Activated T-helper 17 cell treated with anti-CD3 and anti-CD28 coated beads, Interleukin-2, amount 50 U/mL, for 72 hours (primary cell): ENCODE results near the gene DACT3. TPM values are rescaled to one million over a fixed set of nuclear protein-coding genes. Genes with fewer than 3 reads are reported as not detected.
A peak's percentile ranks its signal among the peaks of the same experiment; 100 is the strongest.

Source experiments
- ATAC-seq: fragments of 150-1000 bp; cut with Tn5 transposase; replicated peaks from 2 replicates; pipeline ENCODE4 v1.10.0; 2021; ENCODE audit warnings: mild to moderate bottlenecking, moderate library complexity
- H3K27ac Mint-ChIP-seq: one replicate; pipeline ENCODE4 v1.8.0; 2022; ENCODE audit warnings: mixed read lengths
- H3K27me3 Mint-ChIP-seq: one replicate; pipeline ENCODE4 v1.8.0; 2022; ENCODE audit warnings: mixed read lengths
- H3K36me3 Mint-ChIP-seq: one replicate; pipeline ENCODE4 v1.8.0; 2022; ENCODE audit warnings: low read depth, mild to moderate bottlenecking, mixed read lengths
- H3K4me1 Mint-ChIP-seq: one replicate; pipeline ENCODE4 v1.8.0; 2022; ENCODE audit warnings: mixed read lengths
- H3K4me3 Mint-ChIP-seq: one replicate; pipeline ENCODE4 v1.8.0; 2022; ENCODE audit warnings: mild to moderate bottlenecking, mixed read lengths
- H3K9me3 Mint-ChIP-seq: one replicate; pipeline ENCODE4 v1.8.0; 2022; ENCODE audit warnings: mixed read lengths
- total RNA-seq, 2 donors: library from RNA; stranded (reverse); gene quantifications; one replicate each; pipeline ENCODE4 v1.2.3, GENCODE V29; 2022

Gene DACT3
- total RNA-seq, 2 donors from 2014 or later = 0.09 to 5.4 TPM

DNA sequence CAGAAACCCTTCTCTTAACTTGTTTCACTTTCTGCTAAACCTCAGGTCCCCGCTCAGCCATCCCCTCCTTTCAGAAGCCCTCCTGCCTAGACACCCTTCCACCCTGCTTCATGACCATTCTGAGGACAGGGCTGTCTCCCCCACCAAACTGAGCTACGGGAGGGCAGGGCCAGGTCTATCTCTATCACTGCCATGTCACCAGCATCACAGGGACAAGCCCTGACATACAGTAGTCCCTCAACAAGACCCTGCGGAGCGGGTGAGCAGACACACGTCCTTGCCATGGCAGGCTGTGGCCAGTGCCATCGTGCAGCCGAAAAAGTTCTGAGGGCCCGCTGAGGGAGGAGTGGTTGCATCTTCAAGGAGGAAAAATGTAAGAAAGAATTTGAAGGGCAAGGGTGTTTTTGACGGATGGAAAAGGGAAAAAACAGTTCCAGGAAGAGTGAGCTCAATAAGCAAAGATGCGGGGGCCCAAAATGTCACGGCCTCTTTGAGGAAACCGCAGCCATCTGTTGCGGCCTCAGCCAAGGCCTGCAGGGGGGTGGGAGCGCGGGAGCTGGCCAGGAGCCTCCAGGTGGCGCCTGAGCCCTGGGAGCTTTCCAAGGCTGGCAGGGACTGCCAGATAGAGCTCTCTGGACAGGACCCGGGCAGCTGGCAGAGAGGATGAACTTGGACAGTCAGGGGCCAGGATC lies 44.2 kb downstream of the DACT3 start:
- Mint-ChIP-seq H3K4me1 (peaks cover 30% of the 10 kb centered on the region), H3K27ac (peak overlapping the region; percentile 91), H3K27me3 (no peaks in the 10 kb centered on the region), H3K4me3 (peak overlapping the region; percentile 79), H3K36me3 (peaks cover 7% of the 10 kb centered on the region), H3K9me3 (no peaks in the 10 kb centered on the region)
- ATAC-seq = peak; percentile 66

DNA sequence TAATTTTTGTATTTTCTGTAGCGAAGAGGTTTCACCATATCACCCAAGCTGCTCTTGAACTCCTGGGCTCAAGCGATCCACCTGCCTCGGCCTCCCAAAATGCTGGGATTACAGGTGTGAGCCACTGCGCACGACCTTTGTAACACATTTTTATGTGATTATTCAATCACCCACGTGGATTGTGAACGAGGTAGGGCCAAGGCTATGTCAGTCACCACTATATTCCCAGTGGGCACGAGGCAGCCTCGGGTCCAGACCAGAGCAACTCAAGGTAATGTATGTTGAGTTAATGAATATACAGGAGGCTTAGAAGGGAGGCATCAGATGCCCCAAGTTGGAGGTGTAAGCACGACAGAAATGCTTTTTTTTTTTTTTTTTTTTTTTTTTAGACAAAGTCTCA lies 45.0 kb downstream of the DACT3 start:
- peak overlapping the region; percentile 79 for H3K4me3 Mint-ChIP-seq
- H3K36me3 Mint-ChIP-seq = peaks cover 14% of the 10 kb centered on the region
- peaks cover 38% of the 10 kb centered on the region for H3K4me1 Mint-ChIP-seq
- peak overlapping the region; percentile 91 for H3K27ac Mint-ChIP-seq
- ATAC-seq = no peak
- no peaks in the 10 kb centered on the region for H3K27me3 Mint-ChIP-seq
- no peaks in the 10 kb centered on the region for H3K9me3 Mint-ChIP-seq

GRCh38 chr19:46614114-46614722 lies 46.8 kb downstream of the DACT3 start:
- Mint-ChIP-seq H3K36me3 (peaks cover 32% of the 10 kb centered on the region), H3K9me3 (no peaks in the 10 kb centered on the region), H3K27me3 (no peaks in the 10 kb centered on the region), H3K4me1 (peaks cover 47% of the 10 kb centered on the region), H3K4me3 (peak overlapping the region; percentile 60), H3K27ac (peak overlapping the region; percentile 79)
- peak; percentile 50 for ATAC-seq

GRCh38 chr19:46613525-46613924 lies 47.5 kb downstream of the DACT3 start:
- Mint-ChIP-seq H3K4me3 (peak overlapping the region; percentile 60), H3K36me3 (peaks cover 39% of the 10 kb centered on the region), H3K27ac (peak overlapping the region; percentile 79), H3K9me3 (no peaks in the 10 kb centered on the region), H3K27me3 (no peaks in the 10 kb centered on the region), H3K4me1 (peaks cover 49% of the 10 kb centered on the region)
- no peak for ATAC-seq

GRCh38 chr19:46611776-46612175 lies 49.2 kb downstream of the DACT3 start:
- H3K27ac Mint-ChIP-seq = peak overlapping the region; percentile 13
- H3K9me3 Mint-ChIP-seq = no peaks in the 10 kb centered on the region
- H3K4me1 Mint-ChIP-seq = peaks cover 55% of the 10 kb centered on the region
- ATAC-seq = no peak
- H3K36me3 Mint-ChIP-seq = peaks cover 52% of the 10 kb centered on the region
- H3K4me3 Mint-ChIP-seq = peak overlapping the region; percentile 41
- H3K27me3 Mint-ChIP-seq = no peaks in the 10 kb centered on the region

- peaks cover 55% of the 10 kb centered on the region for H3K36me3 Mint-ChIP-seq
- no peaks in the 10 kb centered on the region for H3K27me3 Mint-ChIP-seq
- H3K9me3 Mint-ChIP-seq = no peaks in the 10 kb centered on the region
- peak overlapping the region; percentile 13 for H3K27ac Mint-ChIP-seq
- peak; percentile 25 for ATAC-seq
- H3K4me3 Mint-ChIP-seq = peak overlapping the region; percentile 41
- peaks cover 51% of the 10 kb centered on the region for H3K4me1 Mint-ChIP-seq
Observed at GRCh38 chr19:46610851-46611770, 49.9 kb downstream of the DACT3 start.

DNA sequence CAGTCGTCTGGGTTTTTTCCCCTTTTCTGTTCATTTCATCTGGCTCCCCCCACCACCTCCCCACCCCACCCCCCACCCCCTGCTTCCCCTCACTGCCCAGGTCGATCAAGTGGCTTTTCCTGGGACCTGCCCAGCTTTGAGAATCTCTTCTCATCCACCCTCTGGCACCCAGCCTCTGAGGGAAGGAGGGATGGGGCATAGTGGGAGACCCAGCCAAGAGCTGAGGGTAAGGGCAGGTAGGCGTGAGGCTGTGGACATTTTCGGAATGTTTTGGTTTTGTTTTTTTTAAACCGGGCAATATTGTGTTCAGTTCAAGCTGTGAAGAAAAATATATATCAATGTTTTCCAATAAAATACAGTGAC lies 50.6 kb downstream of the DACT3 start:
- Mint-ChIP-seq H3K4me1 (peaks cover 51% of the 10 kb centered on the region), H3K9me3 (no peaks in the 10 kb centered on the region), H3K4me3 (peak overlapping the region; percentile 41), H3K27me3 (no peaks in the 10 kb centered on the region), H3K36me3 (peaks cover 63% of the 10 kb centered on the region), H3K27ac (peak overlapping the region; percentile 13)
- no peak for ATAC-seq

DNA sequence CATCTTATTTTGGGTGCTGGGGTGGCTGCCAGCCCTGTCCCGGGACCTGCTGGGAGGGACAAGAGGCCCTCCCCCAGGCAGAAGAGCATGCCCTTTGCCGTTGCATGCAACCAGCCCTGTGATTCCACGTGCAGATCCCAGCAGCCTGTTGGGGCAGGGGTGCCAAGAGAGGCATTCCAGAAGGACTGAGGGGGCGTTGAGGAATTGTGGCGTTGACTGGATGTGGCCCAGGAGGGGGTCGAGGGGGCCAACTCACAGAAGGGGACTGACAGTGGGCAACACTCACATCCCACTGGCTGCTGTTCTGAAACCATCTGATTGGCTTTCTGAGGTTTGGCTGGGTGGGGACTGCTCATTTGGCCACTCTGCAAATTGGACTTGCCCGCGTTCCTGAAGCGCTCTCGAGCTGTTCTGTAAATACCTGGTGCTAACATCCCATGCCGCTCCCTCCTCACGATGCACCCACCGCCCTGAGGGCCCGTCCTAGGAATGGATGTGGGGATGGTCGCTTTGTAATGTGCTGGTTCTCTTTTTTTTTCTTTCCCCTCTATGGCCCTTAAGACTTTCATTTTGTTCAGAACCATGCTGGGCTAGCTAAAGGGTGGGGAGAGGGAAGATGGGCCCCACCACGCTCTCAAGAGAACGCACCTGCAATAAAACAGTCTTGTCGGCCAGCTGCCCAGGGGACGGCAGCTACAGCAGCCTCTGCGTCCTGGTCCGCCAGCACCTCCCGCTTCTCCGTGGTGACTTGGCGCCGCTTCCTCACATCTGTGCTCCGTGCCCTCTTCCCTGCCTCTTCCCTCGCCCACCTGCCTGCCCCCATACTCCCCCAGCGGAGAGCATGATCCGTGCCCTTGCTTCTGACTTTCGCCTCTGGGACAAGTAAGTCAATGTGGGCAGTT lies 51.2 kb downstream of the DACT3 start:
- H3K27ac Mint-ChIP-seq = peak overlapping the region; percentile 29
- H3K27me3 Mint-ChIP-seq = no peaks in the 10 kb centered on the region
- H3K4me3 Mint-ChIP-seq = no peak overlapping the region
- H3K4me1 Mint-ChIP-seq = peaks cover 51% of the 10 kb centered on the region
- H3K9me3 Mint-ChIP-seq = no peaks in the 10 kb centered on the region
- H3K36me3 Mint-ChIP-seq = peaks cover 69% of the 10 kb centered on the region
- ATAC-seq = no peak

GRCh38 chr19:46608581-46609345 lies 52.2 kb downstream of the DACT3 start:
- ATAC-seq = no peak
- Mint-ChIP-seq H3K27ac (peak overlapping the region; percentile 29), H3K36me3 (peaks cover 77% of the 10 kb centered on the region), H3K9me3 (no peaks in the 10 kb centered on the region), H3K27me3 (no peaks in the 10 kb centered on the region), H3K4me3 (no peak overlapping the region), H3K4me1 (peaks cover 44% of the 10 kb centered on the region)

DNA sequence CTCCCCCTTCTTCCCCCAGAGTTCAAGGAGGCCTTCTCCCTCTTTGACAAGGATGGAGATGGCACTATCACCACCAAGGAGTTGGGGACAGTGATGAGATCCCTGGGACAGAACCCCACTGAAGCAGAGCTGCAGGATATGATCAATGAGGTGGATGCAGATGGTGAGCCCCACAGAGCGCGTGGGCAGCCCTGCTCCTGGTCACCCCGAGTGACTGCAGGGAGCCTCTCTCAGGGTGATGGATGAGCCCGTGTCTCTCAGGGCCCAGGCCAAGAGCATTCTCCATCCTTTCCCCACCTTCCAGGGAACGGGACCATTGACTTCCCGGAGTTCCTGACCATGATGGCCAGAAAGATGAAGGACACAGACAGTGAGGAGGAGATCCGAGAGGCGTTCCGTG lies 52.8 kb downstream of the DACT3 start:
- no peak overlapping the region for H3K4me3 Mint-ChIP-seq
- no peak for ATAC-seq
- peaks cover 48% of the 10 kb centered on the region for H3K4me1 Mint-ChIP-seq
- H3K27ac Mint-ChIP-seq = no peak overlapping the region
- H3K27me3 Mint-ChIP-seq = no peaks in the 10 kb centered on the region
- peaks cover 82% of the 10 kb centered on the region for H3K36me3 Mint-ChIP-seq
- H3K9me3 Mint-ChIP-seq = no peaks in the 10 kb centered on the region

GRCh38 chr19:46607448-46607841 lies 53.5 kb downstream of the DACT3 start:
- ATAC-seq = no peak
- Mint-ChIP-seq H3K9me3 (no peaks in the 10 kb centered on the region), H3K27me3 (no peaks in the 10 kb centered on the region), H3K4me1 (peaks cover 45% of the 10 kb centered on the region), H3K36me3 (peaks cover 89% of the 10 kb centered on the region), H3K27ac (no peak overlapping the region), H3K4me3 (no peak overlapping the region)

DNA sequence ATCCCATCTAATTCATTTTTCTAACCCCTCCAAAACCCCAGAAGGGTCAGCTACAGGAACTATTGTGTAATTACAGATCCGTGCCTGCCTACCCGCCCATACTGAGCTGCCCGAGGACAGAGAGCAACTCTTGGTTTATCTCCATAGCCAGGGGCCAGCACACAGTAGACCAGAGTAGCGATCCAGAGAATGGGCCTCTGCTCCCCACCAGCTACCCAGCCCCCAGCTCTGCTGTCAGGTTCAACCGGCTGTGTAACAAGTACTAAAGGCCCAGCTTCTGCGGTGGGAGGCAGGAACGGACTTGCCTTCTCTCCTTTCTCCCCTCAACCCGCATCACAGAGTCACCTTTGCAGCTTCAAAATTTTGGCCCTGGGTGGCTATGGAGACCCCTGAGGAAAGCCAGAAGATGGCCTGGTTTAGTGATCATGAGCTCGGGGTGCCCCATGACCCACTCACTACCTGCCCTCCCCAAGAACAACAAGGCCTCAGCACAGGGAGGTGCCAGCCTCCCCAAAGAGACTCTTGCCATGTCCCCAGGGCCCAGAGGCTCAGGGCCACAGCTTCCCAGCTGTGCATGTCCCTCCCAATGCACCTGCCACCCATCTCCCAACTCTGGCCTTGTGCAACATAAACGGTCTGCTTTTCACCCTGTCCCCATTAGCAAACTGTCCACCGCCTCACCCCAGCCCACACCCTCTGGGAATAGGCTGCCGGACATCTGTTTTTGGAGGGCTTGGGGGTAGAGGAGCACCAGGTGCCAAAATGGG lies 54.1 kb downstream of the DACT3 start:
- no peak overlapping the region for H3K27ac Mint-ChIP-seq
- no peak overlapping the region for H3K4me3 Mint-ChIP-seq
- H3K27me3 Mint-ChIP-seq = no peaks in the 10 kb centered on the region
- peaks cover 95% of the 10 kb centered on the region for H3K36me3 Mint-ChIP-seq
- no peaks in the 10 kb centered on the region for H3K9me3 Mint-ChIP-seq
- H3K4me1 Mint-ChIP-seq = peaks cover 44% of the 10 kb centered on the region
- ATAC-seq = no peak

DNA sequence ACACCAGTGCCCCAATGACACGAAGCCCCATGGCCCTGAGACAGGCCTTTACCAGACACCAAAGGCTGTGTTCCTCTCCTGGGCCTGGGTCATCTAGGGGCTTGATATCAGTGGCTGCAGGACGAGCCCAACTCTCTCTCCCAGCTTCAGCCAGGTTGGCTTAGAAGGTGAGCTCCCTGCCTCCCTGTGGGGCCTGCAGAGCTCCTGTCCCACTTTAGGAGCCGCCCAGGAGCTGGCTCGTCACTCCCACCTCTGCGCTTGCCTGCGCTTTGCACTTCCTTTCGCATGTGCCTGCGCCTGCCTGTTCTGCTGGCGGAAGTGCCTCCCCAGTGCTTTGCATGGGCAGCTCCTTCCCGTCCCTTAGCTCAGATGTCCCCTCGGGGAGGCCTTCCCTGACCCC lies 55.0 kb downstream of the DACT3 start:
- Mint-ChIP-seq H3K27me3 (no peaks in the 10 kb centered on the region), H3K4me1 (peaks cover 36% of the 10 kb centered on the region), H3K36me3 (peaks cover 94% of the 10 kb centered on the region), H3K27ac (no peak overlapping the region), H3K9me3 (no peaks in the 10 kb centered on the region), H3K4me3 (no peak overlapping the region)
- no peak for ATAC-seq
